H9 (cell line): ENCODE data around the gene MCF2L2. TPM values are rescaled to one million over a fixed set of nuclear protein-coding genes. Genes with fewer than 3 reads are reported as not detected.

Experiments
- DNase-seq: peaks from one replicate; pipeline ENCODE4 v3.0.0-alpha.2; 2017
- H2AFZ ChIP-seq: one replicate; pipeline ENCODE4 v1.6.1; 2013; ENCODE audit warnings: mild to moderate bottlenecking, low read length, control low read depth, moderate library complexity
- H2AK5ac ChIP-seq: 2 replicates; pipeline ENCODE4 v1.6.1; 2013; ENCODE audit warnings: low read length, control low read depth, mixed read lengths; ENCODE audit not compliant: insufficient read length
- H2BK120ac ChIP-seq: one replicate; pipeline ENCODE4 v1.6.1; 2013; ENCODE audit warnings: low read depth, mild to moderate bottlenecking, low read length, control low read depth, inconsistent platforms; ENCODE audit not compliant: poor library complexity, severe bottlenecking
- H2BK12ac ChIP-seq: 2 replicates; pipeline ENCODE4 v1.6.1; 2013; ENCODE audit warnings: low read length, control low read depth, mixed read lengths, low read depth; ENCODE audit not compliant: insufficient read length
- H2BK15ac ChIP-seq: 2 replicates; pipeline ENCODE4 v1.6.1; 2013; ENCODE audit warnings: low read depth, low read length, control low read depth
- H2BK20ac ChIP-seq: one replicate; pipeline ENCODE4 v1.6.1; 2013; ENCODE audit warnings: low read depth, mild to moderate bottlenecking, low read length, control low read depth, inconsistent platforms; ENCODE audit not compliant: poor library complexity, severe bottlenecking
- H2BK5ac ChIP-seq: 2 replicates; pipeline ENCODE4 v1.6.1; 2013; ENCODE audit warnings: low read length, control low read depth, mixed read lengths; ENCODE audit not compliant: insufficient read length
- H3K14ac ChIP-seq: 2 replicates; pipeline ENCODE4 v1.6.1; 2013; ENCODE audit warnings: low read length, control low read depth; ENCODE audit not compliant: insufficient read depth
- H3K18ac ChIP-seq: 2 replicates; pipeline ENCODE4 v1.6.1; 2013; ENCODE audit warnings: low read depth, mild to moderate bottlenecking, mixed read lengths, low read length, control low read depth; ENCODE audit not compliant: insufficient read length
- H3K23ac ChIP-seq: 2 replicates; pipeline ENCODE4 v1.6.1; 2013; ENCODE audit warnings: low read length, control low read depth, mixed read lengths, low read depth; ENCODE audit not compliant: insufficient read length
- H3K23me2 ChIP-seq: 2 replicates; pipeline ENCODE4 v1.6.1; 2013; ENCODE audit warnings: low read depth, mild to moderate bottlenecking, mixed read lengths, low read length, control low read depth; ENCODE audit not compliant: insufficient read length, poor library complexity, severe bottlenecking
- H3K27ac ChIP-seq: 2 replicates; pipeline ENCODE4 v1.5.1; 2013; ENCODE audit warnings: low read length, control low read depth, mixed read lengths, low read depth; ENCODE audit not compliant: insufficient read length
- H3K27me3 ChIP-seq: 2 replicates; pipeline ENCODE4 v1.6.1; 2013; ENCODE audit warnings: low read length, control low read depth, inconsistent platforms; ENCODE audit not compliant: insufficient read depth
- H3K4ac ChIP-seq: 2 replicates; pipeline ENCODE4 v1.6.1; 2013; ENCODE audit warnings: low read depth, mild to moderate bottlenecking, control low read depth, inconsistent platforms, low read length, moderate library complexity
- H3K4me1 ChIP-seq: 2 replicates; pipeline ENCODE4 v1.6.1; 2013; ENCODE audit warnings: low read length, control low read depth, inconsistent platforms; ENCODE audit not compliant: insufficient read depth
- H3K4me2 ChIP-seq: 2 replicates; pipeline ENCODE4 v1.6.1; 2013; ENCODE audit warnings: low read length, control low read depth, mixed read lengths; ENCODE audit not compliant: insufficient read length, insufficient read depth
- H3K56ac ChIP-seq: 2 replicates; pipeline ENCODE4 v1.6.1; 2013; ENCODE audit warnings: low read depth, mild to moderate bottlenecking, mixed read lengths, low read length, control low read depth; ENCODE audit not compliant: insufficient read length
- H3K79me1 ChIP-seq: 2 replicates; pipeline ENCODE4 v1.6.1; 2013; ENCODE audit warnings: low read depth, mild to moderate bottlenecking, moderate library complexity, low read length, control low read depth, inconsistent platforms; ENCODE audit not compliant: insufficient read depth, poor library complexity, severe bottlenecking
- H3K79me2 ChIP-seq: 2 replicates; pipeline ENCODE4 v1.6.1; 2013; ENCODE audit warnings: low read length, control low read depth, inconsistent platforms; ENCODE audit not compliant: insufficient read depth
- H3K9ac ChIP-seq: 2 replicates; pipeline ENCODE4 v1.6.1; 2013; ENCODE audit warnings: low read length, control low read depth, mixed read lengths; ENCODE audit not compliant: insufficient read length; ENCODE audit errors: extremely low read depth
- H3K9me3 ChIP-seq: one replicate; pipeline ENCODE4 v1.6.1; 2013; ENCODE audit warnings: low read depth, low read length, inconsistent platforms; ENCODE audit not compliant: control insufficient read depth
- H3T11ph ChIP-seq: one replicate; pipeline ENCODE4 v1.6.1; 2013; ENCODE audit warnings: mild to moderate bottlenecking, low read length, control low read depth, inconsistent platforms
- H4K20me1 ChIP-seq: one replicate; pipeline ENCODE4 v1.6.1; 2013; ENCODE audit not compliant: control insufficient read depth, insufficient read length, insufficient read depth
- H4K5ac ChIP-seq: 2 replicates; pipeline ENCODE4 v1.6.1; 2013; ENCODE audit warnings: low read depth, mild to moderate bottlenecking, mixed read lengths, low read length, control low read depth; ENCODE audit not compliant: insufficient read length
- H4K8ac ChIP-seq: replicated peaks from 2 replicates; pipeline ENCODE4 v1.6.1; 2013; ENCODE audit warnings: low read length, control low read depth, mixed read lengths, low read depth; ENCODE audit not compliant: insufficient read length
- H4K91ac ChIP-seq: 2 replicates; pipeline ENCODE4 v1.6.1; 2013; ENCODE audit warnings: low read depth, mild to moderate bottlenecking, moderate library complexity, mixed read lengths, low read length, control low read depth; ENCODE audit not compliant: insufficient read length
- H3K27ac Mint-ChIP-seq, 3 experiments: 2 replicates in 2 of 3; 3 replicates in 1 of 3; pipeline ENCODE4 v1.8.0; 2020 to 2021; ENCODE audit warnings: mixed read lengths in 3 of 3, mild to moderate bottlenecking in 1 of 3, moderate library complexity in 1 of 3
- H3K27me3 Mint-ChIP-seq: 2 replicates; pipeline ENCODE4 v1.8.0; 2021; ENCODE audit warnings: low read depth, mild to moderate bottlenecking, moderate library complexity, mixed read lengths
- H3K36me3 Mint-ChIP-seq, 3 experiments: 2 replicates in 2 of 3; 3 replicates in 1 of 3; pipeline ENCODE4 v1.8.0; 2020 to 2021; ENCODE audit warnings: low read depth in 3 of 3, mixed read lengths in 3 of 3; ENCODE audit not compliant: insufficient read depth in 1 of 3
- H3K4me1 Mint-ChIP-seq, 2 experiments: 2 replicates each; pipeline ENCODE4 v1.8.0; 2020; ENCODE audit warnings: mixed read lengths in 2 of 2
- H3K4me3 Mint-ChIP-seq, 2 experiments: 2 replicates in 1 of 2; 3 replicates in 1 of 2; pipeline ENCODE4 v1.8.0; 2020 to 2021; ENCODE audit warnings: mild to moderate bottlenecking in 2 of 2, mixed read lengths in 2 of 2, moderate library complexity in 1 of 2
- H3K9me3 Mint-ChIP-seq, 2 experiments: 2 replicates in 1 of 2; 3 replicates in 1 of 2; pipeline ENCODE4 v1.8.0; 2020; ENCODE audit warnings: mild to moderate bottlenecking in 2 of 2, mixed read lengths in 2 of 2, moderate library complexity in 1 of 2
- WGBS: extraction: QIAGEN DNeasy Blood & Tissue Kit; methylation state at CpG from one replicate; pipeline ENCODE4 v1.1.7; 2013; ENCODE audit warnings: missing lambda C conversion rate, low lambda C conversion rate, mixed read lengths; ENCODE audit not compliant: insufficient read length; ENCODE audit errors: extremely low coverage; 5-methylcytosine and 5-hydroxymethylcytosine counted together
- total RNA-seq: library from RNA; stranded (reverse); gene quantifications from 2 replicates; pipeline ENCODE4 v1.2.1, GENCODE V29; 2021
- TF ChIP-seq, protein P1 (sequence below): fragments of 200-600 bp; sonication (generic); conservative IDR thresholded peaks from 3 replicates; pipeline ENCODE4 v1.8.0; 2021; ENCODE audit warnings: antibody characterized with exemption, mild to moderate bottlenecking

The MCF2L2 gene
- total RNA-seq, 1 experiment from 2014 or later: 6.4 TPM

DNA sequence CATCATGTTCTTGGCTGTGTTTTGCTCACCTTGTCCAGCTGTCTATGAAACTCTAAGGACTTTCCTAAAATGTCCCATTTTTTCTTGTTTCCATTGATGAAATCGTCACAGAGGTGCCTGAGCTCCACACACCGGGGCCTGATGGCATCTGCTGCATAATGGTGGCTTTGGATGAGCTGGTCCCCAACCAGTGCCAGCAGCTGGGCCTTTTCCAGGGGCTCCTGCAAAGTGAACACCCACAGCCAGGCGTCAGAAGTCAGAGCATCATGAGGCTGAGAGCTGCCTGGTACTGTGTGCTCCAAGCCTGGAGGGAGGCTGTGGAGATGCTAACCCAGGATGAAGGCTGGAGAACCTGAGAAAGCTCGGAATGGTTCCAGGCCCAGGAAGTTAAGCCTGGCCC lies 128.4 kb downstream of the MCF2L2 start:
- TF ChIP-seq, protein P1, sequence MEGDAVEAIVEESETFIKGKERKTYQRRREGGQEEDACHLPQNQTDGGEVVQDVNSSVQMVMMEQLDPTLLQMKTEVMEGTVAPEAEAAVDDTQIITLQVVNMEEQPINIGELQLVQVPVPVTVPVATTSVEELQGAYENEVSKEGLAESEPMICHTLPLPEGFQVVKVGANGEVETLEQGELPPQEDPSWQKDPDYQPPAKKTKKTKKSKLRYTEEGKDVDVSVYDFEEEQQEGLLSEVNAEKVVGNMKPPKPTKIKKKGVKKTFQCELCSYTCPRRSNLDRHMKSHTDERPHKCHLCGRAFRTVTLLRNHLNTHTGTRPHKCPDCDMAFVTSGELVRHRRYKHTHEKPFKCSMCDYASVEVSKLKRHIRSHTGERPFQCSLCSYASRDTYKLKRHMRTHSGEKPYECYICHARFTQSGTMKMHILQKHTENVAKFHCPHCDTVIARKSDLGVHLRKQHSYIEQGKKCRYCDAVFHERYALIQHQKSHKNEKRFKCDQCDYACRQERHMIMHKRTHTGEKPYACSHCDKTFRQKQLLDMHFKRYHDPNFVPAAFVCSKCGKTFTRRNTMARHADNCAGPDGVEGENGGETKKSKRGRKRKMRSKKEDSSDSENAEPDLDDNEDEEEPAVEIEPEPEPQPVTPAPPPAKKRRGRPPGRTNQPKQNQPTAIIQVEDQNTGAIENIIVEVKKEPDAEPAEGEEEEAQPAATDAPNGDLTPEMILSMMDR: no peak
- Mint-ChIP-seq H3K4me1 (peaks cover 20% of the 10 kb centered on the region in 2 experiments), H3K27ac (no peak overlapping the region), H3K27me3 (no peaks in the 10 kb centered on the region; the same call in 1 of the 2 replicates), H3K9me3 (no peaks in the 10 kb centered on the region), H3K4me3 (no peak overlapping the region), H3K36me3 (peaks cover 0 to 19% (median 16%) of the 10 kb centered on the region in 3 experiments; a peak in 6 of 7 replicates)
- H2AFZ ChIP-seq: no peak overlapping the region
- H2BK15ac ChIP-seq: no peak overlapping the region
- H3K23me2 ChIP-seq: no peaks in the 10 kb centered on the region
- no peak overlapping the region for H3K4ac ChIP-seq
- H3K4me1 ChIP-seq: peaks cover 6% of the 10 kb centered on the region
- H4K20me1 ChIP-seq: no peaks in the 10 kb centered on the region
- H3K9me3 ChIP-seq: no peaks in the 10 kb centered on the region
- no peak overlapping the region for H2BK5ac ChIP-seq
- no peak overlapping the region for H4K5ac ChIP-seq
- no peak overlapping the region for H2BK20ac ChIP-seq
- H4K8ac ChIP-seq: no peak overlapping the region
- H3T11ph ChIP-seq: no peak overlapping the region
- no peak overlapping the region for H3K4me2 ChIP-seq
- H2BK120ac ChIP-seq: no peak overlapping the region
- no peak overlapping the region for H3K14ac ChIP-seq
- no peak overlapping the region for H2BK12ac ChIP-seq
- no peak overlapping the region for H3K56ac ChIP-seq
- H3K9ac ChIP-seq: no peak overlapping the region
- H3K27ac ChIP-seq: no peak overlapping the region
- no CpG with 5 or more reads among the region's 4 CpGs for WGBS
- H4K91ac ChIP-seq: no peak overlapping the region
- H3K23ac ChIP-seq: no peak overlapping the region
- H3K79me1 ChIP-seq: no peaks in the 10 kb centered on the region
- H3K79me2 ChIP-seq: no peaks in the 10 kb centered on the region
- no peak for DNase-seq
- H3K18ac ChIP-seq: no peak overlapping the region
- H2AK5ac ChIP-seq: no peak overlapping the region
- H3K27me3 ChIP-seq: no peaks in the 10 kb centered on the region
